Hematopoietic multipotent progenitor cell treated with erythropoietin and hydrocortisone succinate and interleukin-3 and kit ligand, for 8 days (in vitro differentiated cells): ENCODE measurements around the gene SRRM3.
"Not testable (repeated sequence)": the region's sequence is repeated elsewhere in the genome, so short reads cannot be mapped to it uniquely, and the experiment has no call there.

Experiments
- DNase-seq: peaks from one replicate; pipeline ENCODE4 v3.0.0-alpha.2; 2015

Gene SRRM3, protein sequence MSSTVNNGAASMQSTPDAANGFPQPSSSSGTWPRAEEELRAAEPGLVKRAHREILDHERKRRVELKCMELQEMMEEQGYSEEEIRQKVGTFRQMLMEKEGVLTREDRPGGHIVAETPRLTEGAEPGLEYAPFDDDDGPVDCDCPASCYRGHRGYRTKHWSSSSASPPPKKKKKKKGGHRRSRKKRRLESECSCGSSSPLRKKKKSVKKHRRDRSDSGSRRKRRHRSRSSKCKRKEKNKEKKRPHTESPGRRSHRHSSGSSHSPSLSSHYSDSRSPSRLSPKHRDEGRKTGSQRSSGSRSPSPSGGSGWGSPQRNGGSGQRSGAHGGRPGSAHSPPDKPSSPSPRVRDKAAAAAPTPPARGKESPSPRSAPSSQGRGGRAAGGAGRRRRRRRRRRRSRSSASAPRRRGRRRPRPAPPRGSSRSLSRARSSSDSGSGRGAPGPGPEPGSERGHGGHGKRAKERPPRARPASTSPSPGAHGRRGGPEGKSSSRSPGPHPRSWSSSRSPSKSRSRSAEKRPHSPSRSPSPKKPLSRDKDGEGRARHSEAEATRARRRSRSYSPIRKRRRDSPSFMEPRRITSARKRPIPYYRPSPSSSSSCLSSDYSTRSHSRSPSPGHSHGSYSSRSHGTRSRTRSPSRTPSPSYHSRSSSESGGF

DNA sequence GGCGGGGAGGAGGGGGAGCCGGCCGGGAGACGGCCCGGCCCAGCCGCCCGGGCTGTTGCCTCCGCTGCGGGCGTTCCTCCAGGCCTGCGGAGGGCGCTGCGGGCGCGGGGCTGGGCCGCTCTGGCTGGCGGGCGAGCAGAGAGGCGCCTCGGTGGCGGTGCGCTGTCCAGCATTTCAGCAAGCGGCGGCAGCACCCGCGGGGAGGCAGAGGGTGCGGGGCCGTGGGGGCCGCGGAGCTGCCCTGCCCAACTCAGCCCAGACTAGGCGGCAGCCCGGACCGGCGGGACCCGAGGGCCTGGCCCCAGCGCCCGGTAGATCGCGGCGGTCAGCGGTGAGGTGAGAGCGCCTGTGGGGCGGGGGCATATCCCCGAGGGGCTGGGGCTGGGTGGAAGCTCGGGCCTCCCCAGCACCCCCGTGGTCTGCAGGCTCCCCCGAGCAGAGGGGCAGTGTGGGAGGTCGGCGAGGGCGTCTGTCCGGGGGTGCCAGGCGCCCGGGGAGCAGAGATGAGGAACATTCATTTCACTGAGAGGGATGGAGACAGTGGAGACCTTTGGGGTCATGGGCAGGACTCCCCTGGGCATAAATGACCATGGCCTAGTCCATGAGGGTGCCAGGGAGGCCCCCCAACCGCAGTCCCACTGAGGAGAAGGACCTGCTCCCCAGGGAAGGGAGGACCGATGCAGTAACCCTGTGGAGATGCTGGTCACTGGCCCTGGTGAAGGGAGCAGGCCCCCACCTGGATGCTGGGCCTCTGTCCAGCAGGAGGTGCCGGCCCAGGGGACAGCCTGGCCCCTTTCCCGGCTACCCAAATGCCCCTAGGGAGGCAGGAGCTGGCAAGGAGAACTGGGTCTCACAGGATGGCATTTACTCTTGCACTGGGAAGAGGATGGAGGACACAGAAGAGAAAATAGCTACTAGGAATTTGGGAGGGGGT, at the start of gene SRRM3:
SRRM3 (plus strand) TSS at position 165 of the 934 bp plus-strand sequence. CDS start 33,171 bp downstream, outside the sequence.
- DNase-seq, result peak; percentile 70

DNA sequence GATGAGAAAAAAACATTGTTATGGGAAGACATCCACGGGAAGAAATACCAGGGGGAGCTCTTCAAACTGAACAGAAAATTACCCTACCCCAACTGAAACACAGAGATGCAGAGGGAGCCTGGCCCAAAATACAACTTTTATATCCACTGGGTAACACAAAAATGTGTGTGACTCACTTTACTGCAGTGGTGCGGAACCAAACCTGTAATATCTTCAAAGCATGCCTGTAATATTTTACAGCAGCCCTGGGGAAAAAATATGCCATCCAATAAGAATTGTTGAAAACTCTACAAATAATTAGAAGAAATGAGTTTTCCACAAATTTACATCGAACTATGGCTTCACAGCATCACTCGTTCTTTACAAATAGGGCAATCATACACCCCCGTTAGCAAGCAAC, 49.8 kb upstream of the SRRM3 start:
- DNase-seq, result no peak

DNA sequence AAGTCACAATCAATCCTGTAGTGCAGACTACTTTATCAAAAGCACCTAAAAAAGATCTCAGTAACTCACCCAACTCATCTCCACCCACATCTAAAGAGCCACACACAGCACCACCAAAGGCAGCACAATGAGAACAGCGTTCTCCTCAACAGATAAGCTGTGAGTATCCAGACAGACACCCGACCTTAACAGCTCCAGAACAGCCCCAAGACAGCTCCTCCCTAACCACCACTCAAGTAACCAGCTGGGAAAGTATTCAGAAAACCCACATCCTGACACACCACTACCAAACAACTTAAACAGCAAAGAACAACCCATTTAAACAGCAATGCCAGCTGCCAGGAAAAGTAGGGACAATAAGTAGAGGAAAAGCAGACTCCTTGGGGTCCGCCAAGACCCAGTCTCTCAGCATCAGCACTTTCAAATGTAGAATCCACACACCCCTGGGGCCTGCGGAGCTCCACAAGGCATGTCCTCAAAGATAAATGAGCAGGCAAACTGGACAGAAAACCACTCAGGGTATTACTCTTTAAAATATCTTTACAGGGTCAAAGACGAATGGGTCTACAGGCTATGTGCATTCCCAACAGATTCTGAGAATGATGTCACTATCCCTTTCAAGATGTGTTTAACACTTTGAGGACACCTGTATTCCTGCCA, 48.0 kb upstream of the SRRM3 start:
- DNase-seq, result peak; percentile 77

DNA sequence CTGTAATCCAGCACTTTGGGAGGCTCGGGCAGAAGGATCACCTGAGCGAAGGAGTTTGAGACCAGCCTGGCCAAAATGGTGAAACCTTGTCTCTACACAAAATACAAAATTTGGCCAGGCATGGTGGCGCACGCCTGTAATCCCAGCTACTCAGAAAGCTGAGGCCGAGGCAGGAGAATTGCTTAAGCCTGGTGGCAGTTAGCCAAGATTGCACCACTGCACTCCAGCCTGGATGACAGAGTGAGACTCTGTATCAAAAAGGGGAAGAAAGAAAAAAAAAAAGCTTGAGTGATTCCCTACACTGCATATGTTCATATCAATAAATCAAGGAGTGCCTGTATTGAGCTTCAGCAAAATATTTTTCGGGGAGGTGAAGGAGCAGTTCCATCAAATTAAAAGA, 45.8 kb upstream of the SRRM3 start:
- peak; percentile 55 for DNase-seq

DNA sequence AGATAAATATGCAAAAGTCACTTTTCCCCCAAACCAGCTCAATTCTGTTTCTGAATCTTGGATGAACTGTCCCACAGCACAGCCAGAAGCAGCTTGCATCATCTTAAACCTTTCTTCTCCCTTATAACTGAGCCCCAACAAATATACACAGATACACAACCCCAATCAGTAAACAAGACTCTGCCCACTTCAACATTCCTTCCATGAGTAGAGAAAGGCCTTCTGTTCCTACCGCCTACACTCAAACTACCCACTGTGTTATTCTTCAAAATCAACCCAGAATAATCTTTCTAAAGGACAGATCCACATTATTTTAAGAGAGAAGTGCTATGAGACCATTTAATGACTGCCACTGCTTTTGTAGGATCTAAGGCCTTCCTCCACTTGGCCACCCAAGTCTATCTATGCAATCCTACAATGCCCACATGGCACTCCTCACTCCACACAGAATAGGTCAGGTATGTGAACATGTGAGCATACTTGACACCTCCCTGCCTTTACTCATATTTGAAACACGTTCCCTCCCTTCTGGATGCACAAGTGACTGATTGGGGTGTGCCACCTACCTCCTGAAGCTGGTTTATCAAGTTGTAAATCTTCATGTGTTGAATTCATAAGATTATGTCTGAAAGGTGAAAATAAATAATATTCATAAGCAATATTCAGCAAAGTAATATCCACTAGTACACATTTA, 44.6 kb upstream of the SRRM3 start:
- not testable (repeated sequence) for DNase-seq

DNA sequence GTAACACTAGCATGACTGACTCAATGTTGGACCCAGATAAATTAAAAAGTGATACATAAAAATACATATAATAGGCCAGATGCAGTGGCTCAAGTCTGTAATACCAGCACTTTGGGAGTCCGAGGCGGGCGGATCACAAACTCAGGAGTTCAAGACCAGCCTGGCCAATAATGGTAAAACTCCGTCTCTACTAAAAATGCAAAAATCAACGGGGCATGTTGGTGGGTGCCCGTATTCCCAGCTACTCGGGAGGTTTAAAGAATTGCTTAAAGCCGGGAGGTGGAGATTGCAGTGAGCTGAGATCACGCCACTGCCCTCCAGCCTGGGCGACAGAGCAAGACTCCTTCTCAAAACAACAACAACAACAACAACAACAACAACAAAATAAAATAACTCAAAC, 43.3 kb upstream of the SRRM3 start:
- not testable (repeated sequence) for DNase-seq

DNA sequence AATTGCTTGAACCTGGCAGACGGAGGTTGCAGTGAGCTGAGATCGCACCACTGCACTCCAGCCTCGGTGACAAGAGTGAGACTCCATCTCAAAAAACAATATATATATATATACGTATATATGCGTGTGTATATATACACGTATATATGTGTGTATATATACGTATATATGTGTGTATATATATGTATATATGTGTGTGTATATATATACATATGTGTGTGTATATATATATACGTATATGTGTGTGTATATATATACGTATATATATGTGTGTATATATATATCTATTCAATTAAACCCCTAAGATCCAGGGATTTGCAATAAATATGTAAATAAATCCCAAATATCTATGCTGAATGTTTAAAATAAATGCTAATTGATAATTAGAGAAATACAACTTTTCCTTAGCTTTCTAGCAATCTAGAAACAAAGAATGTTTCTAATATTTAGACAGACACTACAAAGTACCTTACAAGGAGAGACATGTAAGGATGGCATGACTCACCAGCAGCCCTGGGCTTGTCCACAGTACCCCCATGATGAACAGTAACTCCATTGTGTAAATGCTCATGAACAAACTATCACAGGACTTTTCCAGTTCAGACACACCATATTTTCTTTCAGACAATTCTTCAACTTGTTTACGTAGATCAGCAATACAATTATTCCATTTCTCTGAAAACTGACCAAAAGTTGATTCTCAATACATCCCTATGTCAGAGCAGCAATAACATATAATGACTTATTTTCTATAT, 39.1 kb upstream of the SRRM3 start:
- not testable (repeated sequence) for DNase-seq

DNA sequence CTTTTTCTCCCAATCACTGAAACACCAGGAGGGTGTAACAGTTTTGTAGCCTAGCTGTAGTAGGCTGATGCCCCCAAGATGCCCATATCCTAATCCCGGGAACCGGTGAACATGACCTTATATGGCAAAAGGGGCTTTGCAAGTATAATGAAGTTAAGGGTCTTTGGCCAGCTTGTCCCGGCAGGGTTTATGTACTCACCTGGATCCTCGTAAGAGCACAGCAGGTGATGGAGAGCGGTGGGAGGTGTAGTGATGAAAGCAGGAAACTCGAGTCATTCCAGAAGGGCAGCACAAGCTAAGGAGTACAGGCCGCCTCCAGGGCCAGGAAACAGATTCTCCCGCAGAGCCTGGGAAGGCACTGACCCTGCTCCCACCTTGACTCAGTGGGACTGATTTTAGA, 37.9 kb upstream of the SRRM3 start:
- DNase-seq, result not testable (repeated sequence)

DNA sequence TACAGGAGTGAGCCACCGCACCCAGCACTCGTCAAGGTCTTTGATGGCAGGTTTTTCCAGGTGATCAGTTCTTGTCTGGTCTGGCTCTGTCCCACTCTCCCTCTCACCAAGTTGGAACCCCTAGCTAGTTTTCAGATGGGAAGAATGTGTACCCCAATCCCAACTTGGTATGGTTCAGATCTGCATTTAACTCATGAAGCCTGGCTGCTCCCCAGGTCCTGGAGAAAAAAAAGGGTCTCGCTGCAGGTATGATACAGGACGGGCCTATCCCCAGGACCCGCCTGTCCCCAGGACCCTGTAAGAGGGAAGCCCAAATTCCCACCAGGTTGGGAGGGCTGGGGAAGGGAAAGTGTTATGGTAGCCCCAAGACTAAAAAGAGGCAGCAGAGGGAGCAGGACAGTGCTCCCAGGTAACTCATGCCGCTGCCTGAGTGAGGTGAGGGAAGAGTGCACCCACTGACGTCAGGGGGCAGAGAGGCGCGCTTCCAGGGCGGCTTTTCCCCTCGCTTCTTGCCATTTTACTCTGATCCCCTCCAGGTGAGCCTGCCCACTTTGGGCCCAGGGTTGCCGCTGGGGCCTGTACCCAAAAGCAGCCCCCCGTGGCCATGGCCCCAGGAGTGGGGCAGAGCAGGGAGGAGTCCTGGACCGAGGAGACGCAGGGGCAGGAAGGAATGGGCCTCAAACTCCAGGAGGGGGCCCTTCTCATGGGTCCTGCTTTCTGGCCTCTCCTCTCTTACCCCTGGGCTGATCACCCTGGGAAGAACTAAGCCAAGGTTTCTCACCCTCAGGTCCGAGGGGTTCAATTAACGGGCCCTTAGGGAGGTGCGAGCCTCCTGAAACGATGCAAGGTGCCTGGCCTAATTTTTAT, 36.4 kb upstream of the SRRM3 start:
- no peak for DNase-seq

DNA sequence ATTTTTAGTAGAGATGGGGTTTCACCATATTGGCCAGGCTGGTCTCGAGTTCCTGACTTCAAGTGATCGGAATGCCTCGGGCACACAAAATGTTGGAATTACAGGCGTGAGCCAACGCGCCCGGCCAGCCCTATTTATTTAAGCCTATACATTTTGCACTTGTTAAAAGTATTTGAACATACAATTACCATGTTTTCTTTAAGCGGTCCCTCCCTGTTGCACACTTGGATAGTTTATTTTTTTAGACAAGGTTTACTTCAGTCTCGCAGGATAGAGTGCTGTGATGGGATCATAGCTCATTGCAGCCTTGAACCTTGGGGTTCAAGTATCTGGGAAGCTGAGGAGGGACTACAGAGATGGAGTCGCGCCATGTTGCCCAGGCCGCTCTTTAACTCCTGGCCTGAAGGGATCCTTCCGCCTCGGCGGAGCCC, 35.7 kb upstream of the SRRM3 start:
- DNase-seq, result no peak

DNA sequence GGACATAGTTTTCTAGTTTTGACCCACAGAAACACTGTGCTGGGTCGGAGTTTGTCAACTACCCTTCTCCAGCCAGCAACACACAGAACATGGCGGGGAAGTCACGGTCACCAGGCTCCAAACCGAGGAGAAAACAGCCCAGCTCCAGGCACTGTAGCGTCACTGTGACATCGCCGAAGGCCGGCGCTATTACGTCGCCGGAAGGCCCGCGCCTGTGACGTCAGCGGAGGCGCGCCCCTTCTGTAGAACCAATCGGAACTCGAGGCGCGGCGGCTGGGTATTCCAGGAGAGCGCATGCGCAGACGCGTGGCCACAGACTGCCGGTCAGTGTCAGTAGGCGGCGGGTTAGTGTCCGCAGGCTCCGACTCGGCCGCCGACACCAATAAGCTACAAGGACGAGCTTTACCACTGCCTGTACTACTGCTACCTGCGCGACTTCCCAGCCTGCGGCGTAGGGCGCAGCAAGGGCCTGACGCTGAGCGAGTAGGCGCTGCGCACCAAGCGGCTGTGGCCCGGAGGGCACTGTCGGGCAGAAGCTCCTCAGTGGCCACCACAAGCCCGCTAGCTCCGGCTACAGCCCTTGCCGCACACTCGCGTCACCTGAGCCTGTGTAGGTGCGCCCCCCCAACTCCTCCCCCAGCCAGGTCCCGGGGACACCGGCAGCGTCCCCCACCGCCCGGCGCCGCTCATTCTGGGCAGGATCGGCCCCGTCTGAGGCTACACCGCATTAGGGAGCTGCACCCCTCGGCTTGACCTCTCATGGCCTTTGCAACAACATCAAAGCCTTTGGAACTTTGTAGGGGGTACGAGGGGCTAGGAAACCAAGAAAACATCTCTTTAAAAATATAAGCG, 35.1 kb upstream of the SRRM3 start:
- peak; percentile 93 for DNase-seq

DNA sequence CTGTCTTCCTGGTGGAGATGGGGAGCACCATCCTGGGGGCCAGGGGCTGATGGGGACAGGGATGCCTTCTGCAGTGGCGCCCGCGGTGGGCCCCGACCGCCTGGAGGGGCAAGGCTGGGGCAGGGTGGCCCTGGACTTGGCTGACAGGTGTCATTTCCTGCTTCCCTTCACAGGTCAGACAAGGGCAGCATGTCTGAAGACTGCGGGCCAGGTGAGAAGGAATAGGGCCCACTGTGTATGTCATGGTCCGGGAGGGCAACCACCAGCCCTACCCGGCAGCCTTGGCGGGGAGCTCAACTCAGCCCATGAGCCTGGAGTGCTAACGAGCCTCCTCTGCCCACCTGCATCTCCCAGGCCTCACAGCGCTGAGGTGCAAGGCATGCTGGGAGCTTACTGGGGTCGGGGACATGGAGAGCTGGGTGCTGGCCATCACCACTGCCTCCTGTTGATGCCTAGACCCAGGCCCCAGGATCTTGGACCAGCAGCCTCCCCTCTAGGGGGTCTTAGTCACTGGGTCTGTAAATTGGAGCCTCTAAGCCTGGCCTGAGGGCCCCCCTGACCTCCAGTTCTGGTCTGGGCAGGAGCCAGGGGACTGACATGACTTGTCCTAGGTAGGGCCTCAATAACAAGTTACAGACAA, 28.0 kb upstream of the SRRM3 start:
- no peak for DNase-seq

DNA sequence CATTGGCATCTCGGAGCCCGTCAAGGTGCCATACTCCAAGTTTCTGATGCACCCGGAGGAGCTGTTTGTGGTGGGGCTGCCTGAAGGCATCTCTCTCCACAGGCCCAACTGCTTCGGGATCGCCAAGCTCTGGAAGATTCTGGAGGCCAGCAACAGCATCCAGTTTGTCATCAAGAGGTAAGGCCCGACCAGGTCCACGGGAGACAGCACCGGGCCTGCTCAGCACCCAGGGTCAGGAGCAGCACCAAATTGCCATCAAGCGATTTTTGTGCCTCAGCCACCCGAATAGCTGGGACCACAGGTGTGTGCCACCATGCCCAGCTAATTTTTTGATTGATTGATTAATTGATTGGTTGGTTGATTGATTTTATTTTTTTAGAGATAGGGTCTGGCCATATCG, 24.7 kb upstream of the SRRM3 start:
- not testable (repeated sequence) for DNase-seq

DNA sequence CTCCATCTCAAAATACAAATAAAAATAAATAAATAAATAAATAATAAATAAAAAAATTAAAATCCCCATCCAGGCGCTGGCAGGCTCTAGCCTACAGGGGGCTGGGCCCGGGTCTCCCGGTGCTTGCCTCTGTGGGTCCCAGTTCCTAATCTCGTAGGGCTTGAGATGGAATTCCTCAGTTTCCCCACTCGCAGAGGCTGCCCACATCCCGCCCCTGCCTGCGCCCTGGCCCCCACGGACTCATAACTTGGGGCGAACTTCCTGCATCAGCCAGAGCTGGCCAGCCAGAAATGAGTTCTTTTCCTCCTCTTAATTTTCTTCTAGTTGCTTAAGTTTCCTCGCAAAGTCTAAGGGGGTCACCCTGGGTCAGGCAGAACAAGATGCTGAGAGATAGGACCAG, 22.0 kb upstream of the SRRM3 start:
- DNase-seq, result no peak

DNA sequence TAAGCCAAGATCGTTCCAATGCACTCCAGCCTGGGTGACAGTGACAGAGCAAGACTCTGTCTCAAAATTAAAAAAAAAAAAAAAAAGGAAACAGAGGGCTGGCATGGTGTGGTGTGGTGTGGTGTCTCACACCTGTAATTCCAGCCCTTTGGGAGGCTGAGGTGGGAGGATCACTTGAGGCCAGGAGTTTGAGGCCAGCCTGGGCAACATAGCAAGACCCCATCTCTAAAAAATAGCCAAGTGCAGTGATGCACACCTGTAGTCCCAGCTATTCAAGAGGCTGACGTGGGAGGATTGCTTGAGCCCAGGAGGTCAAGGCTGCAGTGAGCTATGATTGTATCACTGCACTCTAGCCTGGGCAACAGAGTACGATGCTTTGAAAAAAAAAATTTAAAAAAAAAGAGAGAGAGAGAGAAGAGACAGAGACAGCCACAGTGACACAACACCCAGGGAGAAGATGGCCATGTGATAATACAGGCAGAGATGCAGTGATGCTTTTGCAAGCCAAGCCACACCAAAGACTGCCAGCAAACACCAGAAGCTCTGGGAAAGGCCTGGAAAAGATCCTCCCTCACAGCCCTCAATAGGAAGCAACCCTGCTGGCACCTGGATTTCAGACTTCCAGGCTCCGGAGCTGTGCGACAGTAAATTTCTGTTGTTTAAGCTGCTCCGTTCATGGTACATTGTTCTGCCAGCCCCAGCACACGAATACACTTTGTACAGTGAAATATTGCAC, 19.3 kb upstream of the SRRM3 start:
- DNase-seq, result no peak

DNA sequence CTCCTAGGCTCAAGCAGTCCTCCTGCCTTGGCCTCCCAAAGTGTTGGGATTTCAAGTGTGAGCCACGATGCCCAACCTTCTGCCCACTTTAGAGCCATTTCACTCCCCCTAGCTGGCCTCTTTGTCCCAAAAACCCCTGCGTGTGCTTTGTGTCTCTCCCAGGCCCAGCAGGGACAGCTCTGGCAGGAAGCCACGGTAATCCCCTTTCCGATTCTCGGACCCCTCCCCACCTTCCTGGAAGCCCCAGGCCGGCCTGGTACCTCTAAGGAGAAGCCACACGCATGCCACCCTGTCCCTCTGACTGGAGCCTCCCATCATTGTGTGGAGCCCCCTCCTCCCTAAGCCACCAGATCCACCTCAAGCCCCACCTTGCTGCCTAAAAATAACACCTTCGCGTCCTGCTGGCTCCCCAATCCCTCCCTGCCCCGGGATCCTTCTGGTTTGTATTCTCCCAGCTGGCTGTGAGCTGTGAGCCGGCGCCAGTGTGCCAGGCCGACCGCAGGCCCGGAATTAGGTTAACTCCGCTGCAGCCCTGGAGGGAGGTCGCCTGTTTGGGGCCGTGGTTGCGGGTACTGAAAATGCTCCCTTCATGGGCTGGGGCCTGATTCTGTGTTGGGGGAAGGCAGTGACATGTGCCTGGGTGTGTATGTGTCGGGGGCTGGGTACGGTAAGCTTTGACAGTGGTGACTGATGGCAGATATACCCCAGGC, 16.4 kb upstream of the SRRM3 start:
- no peak for DNase-seq

DNA sequence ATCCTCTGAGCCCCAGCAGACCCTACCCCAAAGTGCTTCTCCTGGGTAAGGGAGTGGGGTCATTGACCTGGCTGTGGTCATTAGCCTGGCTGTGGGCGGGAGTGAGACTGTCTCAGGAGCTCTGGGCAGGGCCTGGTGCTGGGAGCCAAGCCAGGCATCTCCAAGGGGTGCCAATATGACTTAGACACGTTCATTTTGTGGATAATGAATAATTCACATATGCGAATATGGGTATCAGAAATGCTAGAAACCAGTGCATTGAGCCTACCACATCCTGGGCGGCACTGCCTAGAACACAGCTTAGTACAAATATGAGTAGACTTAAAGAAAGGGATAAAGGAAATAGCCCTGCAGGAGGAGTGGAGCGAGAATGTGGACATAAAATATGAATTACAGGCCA, 14.4 kb upstream of the SRRM3 start:
- no peak for DNase-seq
